ENCODE measurements around the gene RAB29. TPM values are rescaled to one million over a fixed set of nuclear protein-coding genes. Genes with fewer than 3 reads are reported as not detected.
A peak's percentile ranks its signal among the peaks of the same experiment; 100 is the strongest.

The RAB29 gene
- total and polyA plus RNA-seq, 4 experiments from 2014 or later = 59.7 to 102 (median 79.3) TPM

DNA sequence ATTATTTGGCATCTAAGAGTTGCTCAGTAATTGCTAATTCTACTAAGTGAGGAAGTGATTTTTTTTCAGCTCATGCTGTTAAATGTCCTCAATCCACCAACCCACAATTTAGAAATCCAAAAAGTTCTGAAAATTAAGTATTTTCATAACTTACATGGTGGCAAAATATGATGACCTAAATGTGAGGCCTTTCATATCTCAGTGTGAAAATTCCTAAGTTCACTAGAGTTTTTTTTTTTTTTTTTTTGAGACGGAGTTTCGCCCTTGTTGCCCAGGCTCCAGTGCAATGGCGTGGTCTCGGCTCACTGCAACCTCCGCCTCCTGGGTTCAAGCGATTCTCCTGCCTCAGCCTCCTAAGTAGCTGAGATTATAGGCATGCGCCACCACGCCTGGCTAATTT, 30.9 kb downstream of the RAB29 start:
- H3K27me3 ChIP-seq (ENCODE audit: insufficient read depth, low read length) = no peaks in the 10 kb centered on the region
- H3K4me3 Mint-ChIP-seq = peak overlapping the region in 1 of 8 donors; percentile 2
- H3K27ac Mint-ChIP-seq = peak overlapping the region in 2 of 7 donors; percentile 23 to 93
- no peaks in the 10 kb centered on the region for H3K9me3 ChIP-seq (ENCODE audit: control insufficient read depth in 1 of 2, low read length in 2 of 2)
- no peaks in the 10 kb centered on the region for H3K36me3 ChIP-seq (ENCODE audit: insufficient read depth, low read length)
- ChIA-PET CTCF (ENCODE audit: partially characterized antibody) (interaction anchor here (0.7 to 3.0 kb wide), 4 partner anchors 12 to 85 kb away, joined by 4 to 13 read pairs (median 6); no protein-coding TSS in a partner anchor), POLR2A (ENCODE audit: partially characterized antibody) (interaction anchor here (3.0 kb wide), 1 partner anchor 29 kb away, joined by 29 read pairs; the partner anchor contains the start of gene RAB29)
- DNase-seq = no peak
- H3K4me1 Mint-ChIP-seq = peaks cover 36 to 75% (median 55%) of the 10 kb centered on the region in 4 donors
- intact Hi-C loops (cut with micrococcal nuclease) = no loop called here
- no peak overlapping the region for H3K4me3 ChIP-seq (ENCODE audit: low read length in 2 of 2)
- H3K27me3 Mint-ChIP-seq = no peaks in the 10 kb centered on the region
- no peaks in the 10 kb centered on the region for H3K9me3 Mint-ChIP-seq
- H3K36me3 Mint-ChIP-seq = peaks cover 4 to 12% of the 10 kb centered on the region in 2 donors
- H3K4me1 ChIP-seq (ENCODE audit: insufficient read depth, low read length) = peaks cover 38% of the 10 kb centered on the region
- no peak overlapping the region for H3K27ac ChIP-seq (ENCODE audit: low read depth, low read length)

DNA sequence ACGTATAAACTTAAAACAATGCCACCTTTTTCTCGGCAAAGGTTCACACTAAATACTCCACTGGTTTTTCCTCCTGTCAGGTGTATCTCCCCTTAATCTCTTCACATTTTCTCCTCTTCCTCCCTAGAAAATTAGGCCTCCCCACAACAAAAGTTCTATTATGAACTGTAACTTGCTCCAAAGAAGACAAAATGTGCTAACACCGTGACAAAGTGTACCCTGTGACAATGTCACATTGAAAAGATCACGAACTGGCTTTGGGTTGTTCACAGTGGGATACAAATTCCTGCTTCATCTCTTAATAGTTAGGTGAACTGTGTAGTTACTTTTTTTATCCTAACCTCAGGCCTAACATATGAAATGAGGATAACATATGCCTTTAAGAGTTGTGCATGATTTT, 31.3 kb downstream of the RAB29 start:
- no peaks in the 10 kb centered on the region for H3K36me3 ChIP-seq (ENCODE audit: insufficient read depth, low read length)
- Mint-ChIP-seq H3K27ac (peak overlapping the region in 5 of 7 donors; percentile 3 to 23 (median 7)), H3K4me1 (peaks cover 38 to 78% (median 57%) of the 10 kb centered on the region in 4 donors), H3K9me3 (no peaks in the 10 kb centered on the region), H3K36me3 (peaks cover 4 to 12% of the 10 kb centered on the region in 2 donors), H3K4me3 (peak overlapping the region in 1 of 8 donors; percentile 2), H3K27me3 (no peaks in the 10 kb centered on the region)
- H3K4me1 ChIP-seq (ENCODE audit: insufficient read depth, low read length) = peaks cover 38% of the 10 kb centered on the region
- H3K27ac ChIP-seq (ENCODE audit: low read depth, low read length) = no peak overlapping the region
- DNase-seq = no peak
- no peaks in the 10 kb centered on the region for H3K9me3 ChIP-seq (ENCODE audit: control insufficient read depth in 1 of 2, low read length in 2 of 2)
- ChIA-PET POLR2A (ENCODE audit: partially characterized antibody) (no interaction called here), CTCF (ENCODE audit: partially characterized antibody) (interaction anchor here (2.0 to 3.0 kb wide), 2 partner anchors 32 to 85 kb away, joined by 8 to 13 read pairs; no protein-coding TSS in a partner anchor)
- H3K27me3 ChIP-seq (ENCODE audit: insufficient read depth, low read length) = no peaks in the 10 kb centered on the region
- intact Hi-C loops (cut with micrococcal nuclease) = no loop called here
- H3K4me3 ChIP-seq (ENCODE audit: low read length in 2 of 2) = no peak overlapping the region

DNA sequence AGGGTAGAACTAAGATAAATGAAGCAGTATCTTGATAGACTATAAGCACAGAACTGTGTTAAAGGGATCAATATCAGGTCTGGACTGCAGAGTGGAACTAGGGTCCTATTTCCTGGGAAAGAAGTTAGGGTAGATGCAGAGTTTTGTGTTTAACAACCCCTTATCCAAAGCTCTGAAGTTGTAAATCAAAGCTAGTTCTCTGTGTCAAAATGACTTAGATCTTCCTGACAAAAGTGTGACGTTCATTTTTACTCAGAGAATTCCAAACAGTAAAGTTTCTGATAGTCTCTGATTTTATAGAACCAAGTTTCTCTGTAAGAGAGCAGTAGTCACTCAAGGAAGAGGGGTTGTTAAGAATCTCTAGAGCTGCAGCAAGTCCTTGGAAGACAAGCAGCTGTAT, 33.6 kb downstream of the RAB29 start:
- Mint-ChIP-seq H3K36me3 (peaks cover 4 to 11% of the 10 kb centered on the region in 2 donors), H3K27ac (peak overlapping the region in 2 of 7 donors; percentile 28 to 58), H3K9me3 (no peaks in the 10 kb centered on the region), H3K4me1 (peaks cover 31 to 65% (median 46%) of the 10 kb centered on the region in 4 donors), H3K27me3 (no peaks in the 10 kb centered on the region), H3K4me3 (no peak overlapping the region)
- Histone ChIP-seq H3K4me3 (ENCODE audit: low read length in 2 of 2) (no peak overlapping the region), H3K9me3 (ENCODE audit: control insufficient read depth in 1 of 2, low read length in 2 of 2) (no peaks in the 10 kb centered on the region), H3K4me1 (ENCODE audit: insufficient read depth, low read length) (peaks cover 16% of the 10 kb centered on the region), H3K36me3 (ENCODE audit: insufficient read depth, low read length) (no peaks in the 10 kb centered on the region), H3K27ac (ENCODE audit: low read depth, low read length) (no peak overlapping the region), H3K27me3 (ENCODE audit: insufficient read depth, low read length) (no peaks in the 10 kb centered on the region)
- DNase-seq = no peak
- POLR2A ChIA-PET (ENCODE audit: partially characterized antibody) = interaction anchor here (0.8 to 2.5 kb wide), 2 partner anchors 30 to 33 kb away, joined by 3 to 7 read pairs; no protein-coding TSS in a partner anchor
- CTCF ChIA-PET (ENCODE audit: partially characterized antibody) = interaction anchor here (1.1 to 1.3 kb wide), 2 partner anchors 9 to 31 kb away, joined by 3 to 5 read pairs; no protein-coding TSS in a partner anchor
- intact Hi-C loops (cut with micrococcal nuclease) = no loop called here

DNA sequence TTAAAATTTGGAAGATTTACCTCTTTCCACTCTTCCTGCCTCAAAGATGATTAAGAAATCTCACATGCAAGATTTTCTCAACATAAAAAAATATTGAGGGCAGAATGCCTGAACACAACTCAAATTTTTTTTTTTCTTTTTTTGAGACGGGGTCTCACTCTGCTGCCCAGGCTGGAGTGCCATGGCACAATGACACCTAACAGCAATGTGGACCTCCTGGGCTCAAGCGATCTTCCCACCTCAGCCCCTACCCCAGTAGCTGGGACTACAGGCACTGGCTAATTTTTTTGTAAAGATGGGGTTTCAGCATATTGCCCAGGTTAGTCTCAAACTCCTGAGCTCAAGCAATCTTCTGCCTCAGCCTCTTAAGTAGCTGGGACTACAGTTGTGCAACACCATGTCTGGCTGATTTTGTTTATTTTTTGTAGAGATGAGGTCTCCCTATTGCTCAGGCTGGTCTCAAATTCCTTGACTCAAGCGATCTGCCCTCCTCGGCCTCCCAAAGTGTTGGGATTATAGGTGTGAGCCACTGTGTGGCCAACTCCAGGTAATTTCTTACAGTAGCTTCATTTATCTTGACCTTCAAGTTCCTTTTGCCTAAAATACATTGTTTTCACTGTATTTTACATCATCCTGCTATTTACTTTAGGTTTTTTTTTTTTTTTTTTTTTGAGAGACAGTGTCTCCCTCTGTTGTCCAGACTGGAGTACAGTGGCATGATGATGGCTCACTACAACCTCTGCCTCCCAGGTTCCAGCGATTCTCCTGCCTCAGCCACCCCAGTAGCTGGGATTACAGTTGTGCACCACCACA, 35.7 kb downstream of the RAB29 start:
- intact Hi-C loops (cut with micrococcal nuclease) = loop anchor here (5.0 kb wide), 1 partner anchor 33 kb away; no protein-coding TSS in a partner anchor
- no peaks in the 10 kb centered on the region for H3K9me3 ChIP-seq (ENCODE audit: control insufficient read depth in 1 of 2, low read length in 2 of 2)
- Mint-ChIP-seq H3K4me1 (peaks cover 34 to 52% (median 42%) of the 10 kb centered on the region in 4 donors), H3K4me3 (peak overlapping the region in 1 of 8 donors; percentile 17), H3K36me3 (peaks cover 4 to 14% of the 10 kb centered on the region in 2 donors), H3K9me3 (no peaks in the 10 kb centered on the region), H3K27ac (peak overlapping the region in 2 of 7 donors; percentile 30 to 57), H3K27me3 (no peaks in the 10 kb centered on the region)
- DNase-seq = no peak
- ChIA-PET CTCF (ENCODE audit: partially characterized antibody) (interaction anchor here (0.7 to 0.8 kb wide), 2 partner anchors 10 to 81 kb away, joined by 3 to 4 read pairs; no protein-coding TSS in a partner anchor), POLR2A (ENCODE audit: partially characterized antibody) (interaction anchor here (0.6 to 3.6 kb wide), 4 partner anchors 10 to 475 kb away, joined by 3 to 27 read pairs (median 3); partner anchors contain the start of gene NUCKS1)
- H3K27me3 ChIP-seq (ENCODE audit: insufficient read depth, low read length) = no peaks in the 10 kb centered on the region
- no peaks in the 10 kb centered on the region for H3K36me3 ChIP-seq (ENCODE audit: insufficient read depth, low read length)
- H3K27ac ChIP-seq (ENCODE audit: low read depth, low read length) = no peak overlapping the region
- H3K4me3 ChIP-seq (ENCODE audit: low read length in 2 of 2) = no peak overlapping the region
- peaks cover 24% of the 10 kb centered on the region for H3K4me1 ChIP-seq (ENCODE audit: insufficient read depth, low read length)

DNA sequence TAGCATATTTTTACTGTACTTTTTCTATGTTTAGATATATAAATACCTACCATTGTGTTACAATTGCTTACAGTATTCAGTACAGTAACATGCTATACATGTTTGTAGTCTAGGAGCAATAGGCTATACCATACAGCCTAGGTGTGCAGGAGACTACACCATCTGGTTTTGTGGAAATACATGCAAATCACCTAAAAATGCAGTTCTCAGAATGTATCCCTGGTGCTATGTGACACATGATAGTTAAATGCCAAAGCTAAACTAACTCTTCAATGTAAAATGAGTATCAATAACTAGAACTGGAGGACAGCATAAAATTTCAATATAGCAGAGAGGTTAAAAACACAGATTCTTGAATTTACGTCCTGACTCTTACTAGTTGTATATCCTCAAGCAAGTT, 40.1 kb downstream of the RAB29 start:
- ChIA-PET CTCF (ENCODE audit: partially characterized antibody) (no interaction called here), POLR2A (ENCODE audit: partially characterized antibody) (interaction anchor here (0.7 to 1.5 kb wide), 2 partner anchors 11 to 40 kb away, joined by 3 to 5 read pairs; partner anchors contain the start of gene RAB29)
- Histone ChIP-seq H3K27me3 (ENCODE audit: insufficient read depth, low read length) (no peaks in the 10 kb centered on the region), H3K4me1 (ENCODE audit: insufficient read depth, low read length) (peaks cover 29% of the 10 kb centered on the region), H3K4me3 (ENCODE audit: low read length in 2 of 2) (no peak overlapping the region), H3K36me3 (ENCODE audit: insufficient read depth, low read length) (no peaks in the 10 kb centered on the region), H3K27ac (ENCODE audit: low read depth, low read length) (no peak overlapping the region), H3K9me3 (ENCODE audit: control insufficient read depth in 1 of 2, low read length in 2 of 2) (no peaks in the 10 kb centered on the region)
- no peak for DNase-seq
- H3K36me3 Mint-ChIP-seq = peaks cover 6 to 23% of the 10 kb centered on the region in 2 donors
- peaks cover 29 to 55% (median 42%) of the 10 kb centered on the region in 4 donors for H3K4me1 Mint-ChIP-seq
- H3K27me3 Mint-ChIP-seq = no peaks in the 10 kb centered on the region
- H3K27ac Mint-ChIP-seq = peak overlapping the region in 4 of 7 donors; percentile 2 to 75 (median 36)
- H3K4me3 Mint-ChIP-seq = no peak overlapping the region
- H3K9me3 Mint-ChIP-seq = no peaks in the 10 kb centered on the region
- intact Hi-C loops (cut with micrococcal nuclease) = loop anchor here (2.0 to 5.0 kb wide), 2 partner anchors 14 to 37 kb away; no protein-coding TSS in a partner anchor

DNA sequence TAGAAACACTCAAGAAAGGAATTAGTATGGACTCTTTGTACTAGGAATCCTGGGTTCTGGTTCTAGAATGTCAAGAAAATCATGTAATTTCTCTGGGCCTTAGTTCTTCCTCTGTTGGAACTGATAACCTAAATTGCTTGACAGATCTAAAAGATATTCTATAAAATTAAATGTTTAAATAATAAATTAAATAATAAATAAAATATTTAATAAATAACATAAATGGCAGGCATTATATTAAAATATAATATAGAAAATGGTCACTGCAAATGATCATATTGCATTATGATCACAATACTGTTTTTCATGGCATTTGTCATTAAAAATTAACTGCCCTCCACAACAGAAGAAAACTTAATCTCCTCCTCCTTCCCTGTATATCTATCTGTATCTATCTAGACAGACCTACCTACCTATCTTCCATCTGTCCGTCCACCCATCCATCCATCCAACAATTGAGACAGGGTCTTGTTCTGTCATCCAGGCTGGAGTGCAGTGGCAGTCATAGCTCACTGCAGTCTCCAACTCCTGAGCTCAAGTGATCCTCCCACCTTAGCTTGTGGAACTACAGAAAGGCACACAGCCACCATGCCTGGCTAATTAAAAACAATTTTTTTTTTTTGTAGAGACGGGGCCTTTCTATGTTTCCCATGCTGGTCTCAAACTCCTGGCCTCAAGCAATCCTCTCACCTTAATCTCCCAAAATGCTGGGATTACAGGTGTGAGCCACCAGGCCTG, 41.7 kb downstream of the RAB29 start:
- Histone ChIP-seq H3K36me3 (ENCODE audit: insufficient read depth, low read length) (no peaks in the 10 kb centered on the region), H3K27me3 (ENCODE audit: insufficient read depth, low read length) (no peaks in the 10 kb centered on the region), H3K27ac (ENCODE audit: low read depth, low read length) (no peak overlapping the region), H3K9me3 (ENCODE audit: control insufficient read depth in 1 of 2, low read length in 2 of 2) (no peaks in the 10 kb centered on the region), H3K4me1 (ENCODE audit: insufficient read depth, low read length) (peaks cover 29% of the 10 kb centered on the region), H3K4me3 (ENCODE audit: low read length in 2 of 2) (no peak overlapping the region)
- ChIA-PET CTCF (ENCODE audit: partially characterized antibody) (interaction anchor here (1.5 to 2.7 kb wide), 4 partner anchors 8 to 58 kb away, joined by 4 to 11 read pairs (median 6); no protein-coding TSS in a partner anchor), POLR2A (ENCODE audit: partially characterized antibody) (interaction anchor here (1.0 to 1.8 kb wide), 3 partner anchors 12 to 16 kb away, joined by 3 to 10 read pairs (median 4); partner anchors contain the start of gene NUCKS1)
- Mint-ChIP-seq H3K36me3 (peaks cover 6 to 28% of the 10 kb centered on the region in 2 donors), H3K27me3 (no peaks in the 10 kb centered on the region), H3K4me3 (no peak overlapping the region), H3K27ac (peak overlapping the region in 4 of 7 donors; percentile 1 to 75 (median 28)), H3K9me3 (no peaks in the 10 kb centered on the region), H3K4me1 (peaks cover 24 to 45% (median 36%) of the 10 kb centered on the region in 4 donors)
- DNase-seq = no peak
- intact Hi-C loops (cut with micrococcal nuclease) = loop anchor here (2.0 kb wide), 1 partner anchor 15 kb away; no protein-coding TSS in a partner anchor
